GM19099 (cell line): Measurements from ENCODE around the gene CA10.

Experiments
- POLR2A ChIP-seq: IDR thresholded peaks from 3 replicates; pipeline ENCODE4 v1.6.1; 2011; ENCODE audit warnings: low read depth; ENCODE audit not compliant: insufficient read length; ENCODE audit errors: extremely low read depth

Gene CA10

DNA sequence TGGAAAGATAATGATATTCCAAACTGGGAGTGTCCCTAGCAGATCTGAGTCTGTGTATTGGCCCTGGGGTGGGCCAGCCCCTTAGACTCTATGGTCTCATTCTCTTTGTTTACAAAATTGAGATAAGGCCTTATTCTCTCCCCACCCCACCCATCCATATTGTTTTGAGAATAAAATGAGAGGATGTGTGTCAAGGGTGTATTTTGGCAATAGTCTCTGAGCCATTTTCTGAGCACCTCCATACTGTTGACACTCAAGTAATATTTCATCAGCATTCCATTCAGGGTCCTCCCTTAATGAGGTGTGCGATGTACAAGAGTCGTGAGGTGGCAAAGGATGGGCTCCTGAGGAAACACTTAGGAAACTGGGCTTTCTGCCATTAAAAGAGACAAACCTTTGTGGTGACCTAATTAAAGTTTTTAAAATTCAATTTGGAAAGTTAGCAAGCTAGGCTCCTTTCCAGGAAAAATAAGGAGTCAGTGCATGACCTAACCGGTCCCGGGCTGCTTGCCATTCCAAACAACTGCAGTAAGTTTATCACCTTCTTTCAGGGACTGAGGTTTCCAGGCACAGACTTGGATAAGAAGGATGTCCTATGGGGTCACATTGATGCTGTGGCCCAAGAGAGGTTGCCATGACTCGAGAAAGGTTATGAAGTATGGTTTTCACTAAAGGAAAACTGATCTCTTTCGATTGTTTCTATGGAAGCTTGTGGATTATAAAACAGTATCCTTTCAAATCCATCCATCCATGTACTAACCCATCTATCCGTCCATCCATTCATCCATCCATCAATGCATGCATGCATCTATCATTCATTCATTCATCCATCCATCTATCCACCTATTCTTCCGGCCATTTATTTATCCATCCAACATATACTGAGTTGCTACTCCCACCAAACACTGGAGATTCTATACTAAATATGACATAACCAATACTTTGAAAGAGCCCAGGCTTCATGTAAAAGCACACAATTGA, 454.9 kb downstream of the CA10 start:
- no peak for TF ChIP-seq POLR2A

DNA sequence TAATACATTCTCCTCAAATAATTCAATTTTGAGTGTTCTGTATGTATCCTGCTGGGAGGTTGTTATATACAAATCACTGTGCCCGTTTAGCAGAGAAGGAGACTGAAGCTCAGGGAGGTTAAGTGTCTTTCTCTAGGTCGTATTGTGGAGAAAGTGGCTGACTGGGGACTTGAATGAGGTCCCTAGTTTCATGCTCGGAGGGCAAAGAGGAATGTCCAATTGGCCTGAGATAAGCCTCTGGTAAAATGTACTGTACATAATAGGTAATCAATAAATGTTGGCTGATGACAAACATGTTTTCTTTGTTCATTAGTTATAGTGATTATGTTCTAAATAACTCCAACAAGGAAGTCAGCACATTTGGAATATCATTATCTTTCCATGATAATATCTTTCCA, 455.6 kb downstream of the CA10 start:
- no peak for TF ChIP-seq POLR2A

DNA sequence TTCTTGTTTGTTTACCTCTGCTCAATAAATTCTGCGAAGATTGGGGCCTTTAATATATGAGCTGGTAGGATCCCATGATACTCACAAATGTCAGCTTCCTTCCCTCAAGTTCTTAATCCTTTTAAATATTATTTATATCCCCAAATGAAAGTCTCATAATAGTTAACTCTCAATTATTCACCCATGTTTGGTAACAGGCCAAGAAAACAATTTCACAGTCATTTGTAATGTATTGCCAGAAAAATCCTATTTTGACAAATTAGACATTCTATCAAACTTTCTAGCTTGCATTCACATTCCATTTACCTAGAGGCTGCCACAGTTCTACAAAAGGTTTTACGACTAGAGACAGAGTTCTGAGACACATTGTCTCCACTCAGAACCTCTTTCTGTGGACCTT, 457.0 kb downstream of the CA10 start:
- no peak for TF ChIP-seq POLR2A

DNA sequence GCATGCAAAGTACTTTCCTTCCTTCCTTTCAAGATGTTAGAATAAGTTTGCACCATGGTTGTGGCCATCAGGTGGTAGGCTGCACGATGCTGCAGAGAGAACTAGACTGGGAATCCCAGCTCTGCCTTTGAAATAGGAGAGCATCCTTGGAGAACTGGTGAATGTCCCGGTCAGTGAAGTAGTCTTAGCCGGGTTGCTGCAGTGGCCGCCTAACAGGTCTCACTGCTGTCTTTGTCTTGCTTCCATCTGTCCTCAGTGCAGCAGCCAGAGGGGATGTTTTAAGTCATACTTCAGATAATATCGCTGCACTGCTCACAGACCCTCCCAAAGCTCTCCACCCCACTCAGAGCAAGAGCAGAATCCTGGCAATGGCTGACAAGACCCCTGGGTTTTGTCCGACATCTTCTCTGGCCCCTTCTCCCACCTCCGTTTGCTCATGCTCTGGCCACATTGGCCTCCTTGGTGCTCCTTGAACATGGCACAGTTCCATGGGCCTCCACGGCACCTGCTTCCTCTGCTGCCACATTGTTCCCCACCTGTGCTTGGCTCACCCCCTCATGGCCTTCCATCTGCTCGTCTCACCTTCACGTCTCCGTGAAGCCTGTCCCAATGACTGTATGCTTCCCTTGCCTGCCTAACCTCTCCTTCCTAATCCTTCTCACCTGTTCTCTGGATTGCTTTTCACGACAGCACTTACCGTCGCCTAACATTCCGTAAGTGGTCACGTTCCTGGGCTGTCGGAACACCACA, 458.3 kb downstream of the CA10 start:
- TF ChIP-seq POLR2A: no peak

DNA sequence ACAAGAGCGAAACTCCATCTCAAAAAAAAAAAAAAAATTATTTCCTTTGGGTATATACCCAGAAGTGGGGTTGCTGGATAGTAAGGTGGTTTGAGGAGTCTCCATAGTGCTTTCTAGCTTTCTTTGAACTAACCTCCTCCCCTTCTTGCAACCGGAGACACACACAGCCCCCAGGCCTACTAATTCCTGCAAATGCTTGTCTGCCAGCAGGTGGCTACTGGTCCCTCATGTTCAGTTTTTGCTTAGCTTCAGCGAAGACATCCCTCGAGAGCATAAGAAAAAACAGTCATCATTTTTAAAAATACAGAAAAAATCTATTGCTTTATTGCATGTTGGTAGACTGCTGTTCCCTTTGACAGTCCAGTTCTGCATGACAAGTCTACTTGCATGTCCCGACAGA, 459.2 kb downstream of the CA10 start:
- no peak for TF ChIP-seq POLR2A

DNA sequence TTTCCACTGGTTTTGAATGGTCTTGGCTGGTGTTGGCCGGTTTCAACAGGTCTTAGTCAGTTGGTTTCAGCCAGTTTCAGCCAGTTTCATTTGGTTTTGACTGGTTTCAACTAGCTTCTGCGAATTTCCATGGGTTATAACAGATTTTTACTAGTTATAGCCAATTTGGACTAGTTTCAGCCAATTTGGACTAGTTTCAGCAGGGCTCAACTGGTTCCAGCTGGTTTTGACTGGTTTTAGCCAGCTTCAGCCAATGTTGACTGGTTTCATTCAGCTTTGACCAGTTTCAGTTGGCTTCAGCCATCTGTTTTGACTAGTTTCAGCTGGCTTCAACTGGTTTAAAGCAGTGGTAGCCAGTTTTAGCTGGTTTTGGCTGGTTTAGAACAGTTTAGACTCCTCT, 465.6 kb downstream of the CA10 start:
- no peak for TF ChIP-seq POLR2A

DNA sequence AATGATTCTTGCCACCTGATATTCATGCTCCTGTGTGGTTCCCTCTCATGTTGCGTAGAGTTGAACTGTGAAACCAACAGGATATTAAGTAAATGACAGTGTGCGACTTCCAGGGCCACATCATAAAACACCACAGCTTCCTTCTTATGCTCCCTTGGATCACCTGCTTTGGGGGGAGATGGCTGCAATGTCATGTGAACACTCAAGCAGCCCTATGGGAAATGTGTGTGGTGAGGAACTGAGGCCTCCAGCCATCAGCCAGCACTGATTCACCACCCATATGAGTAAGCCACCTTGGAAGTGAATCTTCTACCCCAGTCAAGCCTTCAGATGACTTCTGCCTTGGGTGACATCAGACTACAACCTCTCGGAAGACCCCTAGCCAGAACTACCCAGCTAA, 470.6 kb downstream of the CA10 start:
- no peak for TF ChIP-seq POLR2A

DNA sequence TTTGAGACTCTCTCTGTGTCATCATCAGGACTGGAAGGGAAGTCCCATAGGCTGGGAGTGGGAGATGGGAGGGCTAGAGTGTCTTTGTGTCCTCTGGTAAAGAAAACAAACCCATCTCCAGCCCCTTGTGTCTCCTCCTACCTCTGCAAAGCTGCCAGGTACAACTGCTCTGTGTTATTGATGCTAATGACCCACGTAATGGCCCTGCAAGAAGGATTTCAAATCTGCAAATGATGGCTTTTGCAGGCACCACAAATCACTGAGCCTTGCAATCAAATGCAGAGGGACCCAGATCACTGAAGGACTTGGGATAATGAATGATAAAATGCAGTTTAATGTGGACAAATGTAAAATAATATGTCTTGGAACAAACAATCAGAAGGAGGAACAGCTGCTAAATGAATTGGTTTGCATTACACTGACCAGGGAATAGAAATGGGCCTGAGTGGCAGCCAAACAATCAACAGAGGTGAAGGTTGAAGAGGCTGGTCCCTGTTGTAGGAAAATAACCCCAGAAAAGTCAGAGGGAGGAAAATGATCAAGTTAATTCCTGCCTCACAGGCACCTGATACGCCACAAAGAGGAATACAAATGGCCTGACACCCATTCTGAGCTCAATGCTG, 473.1 kb downstream of the CA10 start:
- TF ChIP-seq POLR2A: no peak

DNA sequence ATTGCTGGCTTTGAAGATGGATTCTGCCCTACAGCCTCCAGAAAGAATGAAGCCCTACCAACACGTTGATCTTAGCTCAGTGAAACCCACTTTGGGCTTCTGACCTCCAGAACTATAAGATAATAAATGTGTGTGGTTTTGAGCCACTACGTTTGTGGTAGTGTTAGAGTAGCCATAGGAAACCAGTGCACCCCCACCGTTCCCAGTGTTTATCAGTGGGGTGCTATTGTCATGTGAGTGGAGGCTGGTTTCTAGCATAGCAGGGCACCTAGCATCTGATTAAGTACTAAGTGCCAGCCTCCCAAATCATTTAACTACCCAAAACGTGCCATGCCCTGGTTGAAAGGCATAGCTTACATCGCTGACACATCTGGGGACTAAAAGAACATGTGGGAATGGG, 474.3 kb downstream of the CA10 start:
- TF ChIP-seq POLR2A: no peak

DNA sequence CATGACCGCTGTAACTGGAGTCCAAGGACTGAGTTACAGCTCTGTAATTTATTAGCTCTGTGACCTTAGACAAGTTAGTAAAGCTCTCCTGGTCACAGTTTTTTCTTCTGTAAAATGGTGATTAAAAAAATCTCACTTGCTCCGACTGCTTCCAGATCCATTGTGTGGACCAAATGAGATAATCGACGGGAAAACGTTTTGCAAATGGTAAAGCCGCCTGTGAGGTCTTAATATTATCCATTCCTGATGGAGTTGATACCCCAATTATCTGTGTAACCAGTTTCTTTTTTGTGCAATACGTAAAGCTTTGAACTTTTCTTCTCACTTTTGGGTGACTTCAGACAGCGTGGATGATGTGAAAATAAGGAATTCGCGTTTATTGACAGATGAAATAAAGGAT, 475.2 kb downstream of the CA10 start:
- no peak for TF ChIP-seq POLR2A

DNA sequence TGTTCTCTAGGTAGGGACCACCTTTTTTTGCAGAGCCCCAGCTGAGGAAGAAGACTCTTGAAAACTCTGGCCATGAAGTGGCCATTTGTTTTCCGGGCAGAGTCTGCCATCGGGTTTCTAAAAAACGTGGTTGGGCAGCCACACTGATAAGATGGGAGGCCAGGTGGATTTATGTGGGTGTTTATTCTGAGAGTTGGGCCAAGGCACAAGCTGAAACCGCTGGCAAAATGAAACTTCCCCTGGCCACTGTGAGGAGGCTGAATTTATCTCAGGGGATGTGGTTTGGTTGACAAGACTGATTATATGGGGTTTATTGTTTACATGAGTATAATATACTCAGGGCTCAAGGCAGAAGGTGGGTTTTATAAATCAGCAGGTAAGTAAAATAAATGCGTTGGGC, 476.4 kb downstream of the CA10 start:
- TF ChIP-seq POLR2A: no peak

DNA sequence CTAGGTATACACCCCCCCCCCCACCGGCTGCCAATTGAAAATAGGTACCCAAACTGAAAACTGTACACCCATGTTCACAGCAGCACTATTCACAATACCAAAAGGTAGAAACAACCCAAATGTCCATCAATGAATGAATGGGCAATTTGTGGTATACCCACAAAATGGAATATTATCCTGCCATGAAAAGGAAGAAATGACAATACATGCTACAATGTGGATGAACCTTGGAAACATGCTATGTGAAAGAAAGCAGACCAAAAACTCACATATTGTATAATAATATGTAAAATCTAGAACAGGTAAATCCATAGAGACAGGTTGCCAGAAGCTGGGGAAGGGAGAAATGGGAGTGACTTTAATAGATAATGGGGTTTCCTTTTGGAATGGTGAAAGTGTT, 480.6 kb downstream of the CA10 start:
- TF ChIP-seq POLR2A: no peak

DNA sequence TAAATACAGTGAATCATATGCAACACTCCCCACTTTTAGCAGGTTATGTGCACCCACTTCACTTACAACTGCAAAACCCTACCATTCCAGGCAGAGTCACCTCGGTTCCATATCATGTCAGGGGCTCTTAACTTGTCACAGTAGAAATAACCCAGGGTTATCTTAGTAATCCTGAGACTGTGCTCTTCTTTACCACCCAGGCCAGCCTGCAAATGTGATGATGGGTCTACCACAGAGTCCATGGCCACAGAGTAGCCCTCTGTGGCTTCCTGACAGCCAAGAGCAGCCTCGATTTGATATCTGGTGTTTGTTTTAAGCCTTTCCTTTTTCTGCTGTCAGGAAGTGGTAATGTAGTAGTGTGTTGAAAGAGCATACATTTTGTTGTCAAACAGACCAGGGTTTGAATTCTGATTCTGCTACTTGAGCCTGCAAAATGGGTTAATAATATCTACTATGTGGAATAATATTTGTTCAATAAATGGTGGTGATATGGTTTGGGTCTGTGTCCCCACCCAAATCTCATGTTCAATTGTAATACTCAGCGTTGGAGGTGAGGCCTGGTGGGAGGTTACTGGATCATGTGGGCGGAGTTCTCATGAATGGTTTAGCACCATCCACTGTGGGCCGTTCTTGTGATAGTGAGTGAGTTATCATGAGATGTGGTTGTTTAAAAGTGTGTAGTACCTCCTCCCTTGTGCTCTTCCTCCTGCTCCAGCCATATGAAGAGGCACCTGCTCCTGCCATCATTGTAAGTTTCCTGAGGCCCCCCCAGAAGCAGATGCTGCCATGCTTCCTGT, 481.6 kb downstream of the CA10 start:
- no peak for TF ChIP-seq POLR2A

DNA sequence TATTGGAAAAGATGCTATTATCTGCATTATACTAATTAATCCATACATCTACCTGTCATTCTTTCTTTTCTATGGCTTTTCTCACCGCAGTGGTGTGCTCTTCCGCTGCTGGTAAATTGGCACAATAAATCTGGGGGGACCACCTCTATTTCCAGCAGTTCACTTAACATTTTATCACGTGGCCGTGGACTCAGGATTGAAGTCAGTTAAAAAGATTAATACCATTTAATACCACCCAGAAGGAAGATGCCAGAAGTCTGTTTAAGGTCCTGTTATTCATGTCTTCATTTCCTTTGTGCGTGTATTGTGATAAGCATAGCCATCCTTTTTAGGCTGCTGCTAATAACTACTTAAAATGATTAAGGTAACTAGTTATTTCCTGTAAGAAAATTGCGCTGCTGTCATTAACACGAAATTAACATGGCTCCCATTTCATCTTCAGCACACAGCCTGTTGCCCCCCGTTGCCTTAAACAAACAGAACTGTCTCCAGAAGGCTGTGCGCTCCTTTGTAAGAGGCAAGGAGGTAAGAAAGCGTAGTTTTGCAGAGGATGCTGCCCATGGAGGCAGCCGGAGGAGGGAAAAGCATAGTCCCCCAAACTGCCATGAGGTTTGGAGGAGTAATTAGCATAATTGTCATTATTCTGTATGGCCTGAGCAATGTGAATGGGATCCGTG, 483.8 kb downstream of the CA10 start:
- TF ChIP-seq POLR2A: no peak
